GM12878 (cell line): ENCODE data around the gene PATL2. TPM values are rescaled to one million over a fixed set of nuclear protein-coding genes. Genes with fewer than 3 reads are reported as not detected.

Experiments used
- BHLHE40 ChIP-seq, 2 experiments: fragments of 450-650 bp in 1 of 2; IDR thresholded peaks; 2 replicates each; pipeline ENCODE4 v1.6.1; 2011 to 2017; ENCODE audit warnings: low read depth in 2 of 2, borderline replicate concordance in 1 of 2, improper control_type of control experiment in 1 of 2, low read length in 1 of 2, mild to moderate bottlenecking in 1 of 2
- CREB1 ChIP-seq: IDR thresholded peaks from 2 replicates; pipeline ENCODE4 v1.6.1; 2012; ENCODE audit warnings: low read depth, mild to moderate bottlenecking, inconsistent platforms
- EED ChIP-seq: sonication (generic); IDR thresholded peaks from 2 replicates; pipeline ENCODE4 v1.6.1; 2016; ENCODE audit warnings: antibody characterized with exemption, low read depth
- EZH2 ChIP-seq: IDR thresholded peaks from 2 replicates; pipeline ENCODE4 v1.6.1; 2012; ENCODE audit warnings: low read depth, mild to moderate bottlenecking, control low read depth, inconsistent platforms, low read length, borderline replicate concordance; ENCODE audit not compliant: control insufficient read depth
- GABPA ChIP-seq: IDR thresholded peaks from 2 replicates; pipeline ENCODE4 v1.6.1; 2014; ENCODE audit warnings: antibody characterized with exemption, low read depth, mild to moderate bottlenecking, inconsistent platforms
- HDAC6 ChIP-seq: fragments of 200-600 bp; sonication (generic); IDR thresholded peaks from one replicate; pipeline ENCODE4 v1.8.0; 2017; ENCODE audit warnings: antibody characterized with exemption; ENCODE audit not compliant: unreplicated experiment
- HDGF ChIP-seq: fragments of 450-650 bp; IDR thresholded peaks from 2 replicates; pipeline ENCODE4 v1.6.1; 2016; ENCODE audit warnings: antibody characterized with exemption
- MTA3 ChIP-seq: IDR thresholded peaks from 2 replicates; pipeline ENCODE4 v1.6.1; 2012; ENCODE audit warnings: low read length, inconsistent platforms, borderline replicate concordance
- PBX3 ChIP-seq: IDR thresholded peaks from 2 replicates; pipeline ENCODE4 v1.6.1; 2011; ENCODE audit warnings: mild to moderate bottlenecking, low read depth, low read length, moderate library complexity; ENCODE audit not compliant: insufficient replicate concordance
- PKNOX1 ChIP-seq: fragments of 450-650 bp; IDR thresholded peaks from 2 replicates; pipeline ENCODE4 v1.6.1; 2016; ENCODE audit warnings: mild to moderate bottlenecking
- RELA ChIP-seq: fragments of 450-650 bp; IDR thresholded peaks from 2 replicates; pipeline ENCODE4 v1.8.0; 2014; ENCODE audit warnings: borderline replicate concordance; ENCODE audit not compliant: partially characterized antibody
- RUNX3 ChIP-seq: IDR thresholded peaks from 2 replicates; pipeline ENCODE4 v1.6.1; 2012; ENCODE audit warnings: low read length, inconsistent platforms
- SIX5 ChIP-seq: IDR thresholded peaks from 2 replicates; pipeline ENCODE4 v1.6.1; 2011; ENCODE audit warnings: mild to moderate bottlenecking, low read depth, low read length, moderate library complexity; ENCODE audit not compliant: severe bottlenecking
- SKIL ChIP-seq: fragments of 450-650 bp; IDR thresholded peaks from 2 replicates; pipeline ENCODE4 v1.6.1; 2017; ENCODE audit warnings: mild to moderate bottlenecking, low read depth, inconsistent platforms; ENCODE audit not compliant: poor library complexity, severe bottlenecking
- USF2 ChIP-seq: IDR thresholded peaks from 2 replicates; pipeline ENCODE4 v1.6.1; 2011; ENCODE audit warnings: low read depth, low read length, improper control_type of control experiment, borderline replicate concordance
- ZBTB4 ChIP-seq: fragments of 450-650 bp; formaldehyde crosslinking; IDR thresholded peaks from 2 replicates; pipeline ENCODE4 v1.4.0; 2022; ENCODE audit warnings: mild to moderate bottlenecking, moderate library complexity
- ZNF622 ChIP-seq: fragments of 450-650 bp; IDR thresholded peaks from 2 replicates; pipeline ENCODE4 v1.6.1; 2017; ENCODE audit warnings: mild to moderate bottlenecking, inconsistent platforms
- ZSCAN29 ChIP-seq: fragments of 450-650 bp; IDR thresholded peaks from 2 replicates; pipeline ENCODE4 v1.6.1; 2017; ENCODE audit warnings: mild to moderate bottlenecking, moderate library complexity
- polyA plus RNA-seq, 11 experiments: library from polyadenylated mRNA; depleted of rRNA in 4 of 11; unstranded in 6 of 11; stranded (reverse) in 5 of 11; fragments of >200 nt; fragmentation: Nextera tagmentation in 4 of 11; fragmentation: Illumina TruSeq in 1 of 11; extraction: Ambion mirVana in 4 of 11; extraction: Trizol in 1 of 11; gene quantifications; 1 replicate in 1 of 11; 2 replicates in 10 of 11; pipeline versions ENCODE4 v1.2.1 to v1.2.3, GENCODE V29; 2011 to 2016; ENCODE audit warnings: inconsistent platforms in 2 of 11, missing spikeins in 2 of 11, low read depth in 1 of 11
- total RNA-seq, 4 experiments: library from RNA; depleted of rRNA in 3 of 4; stranded (reverse); fragments of >200 nt in 3 of 4; fragmentation: Illumina TruSeq in 1 of 4; extraction: Trizol in 1 of 4; gene quantifications; 2 replicates each; pipeline versions ENCODE4 v1.2.1 to v1.2.3, GENCODE V29; 2013 to 2021

PATL2 gene
- total and polyA plus RNA-seq, 10 of the 15 experiments (the other 5 are each of a cell fraction or from before 2014, with no cell fraction given), result 4.2 to 16.2 (median 12.1) TPM

GRCh38 chr15:44726568-44727484 is 15.7 kb upstream of the PATL2 start (continued):
- no peak; the same call in 1 of the 2 replicates for TF ChIP-seq PKNOX1
- TF ChIP-seq MTA3, result peak; percentile 94
- TF ChIP-seq EZH2, result no peak
- TF ChIP-seq RUNX3, result peak; percentile 59
- TF ChIP-seq CREB1, result peak; percentile 65
- TF ChIP-seq HDGF, result 0 out of 2 replicates have a peak, but pooled peaks have one; percentile 27
- TF ChIP-seq SIX5, result no peak
- TF ChIP-seq SKIL, result peak; percentile 63
- TF ChIP-seq ZNF622, result no peak
- no peak for TF ChIP-seq HDAC6
- TF ChIP-seq PBX3, result peak; percentile 50
- TF ChIP-seq USF2, result no peak
- peak; percentile 39 for TF ChIP-seq RELA
- 0 out of 2 replicates have a peak, but pooled peaks have one; percentile 32 for TF ChIP-seq GABPA
- peak in 1 of 2 experiments; percentile 22; a peak in 1 of 4 replicates for TF ChIP-seq BHLHE40 (IDR thresholded peaks at IDR 0.05; ENCODE audit: borderline replicate concordance in 1 of 2, low read depth in 2 of 2, low read length in 1 of 2)
- no peak for TF ChIP-seq ZSCAN29
- peak; percentile 80 for TF ChIP-seq EED
- peak; percentile 77 for TF ChIP-seq ZBTB4 (CRISPR knock-in tag)
